ENCODE data around the gene KLF4. TPM values are rescaled to one million over a fixed set of nuclear protein-coding genes. Genes with fewer than 3 reads are reported as not detected.

The KLF4 gene
- total RNA-seq = 4.0 TPM
- under 1 TPM in 1 of 4 donors, not detected in 3; 0.11 TPM for polyA plus RNA-seq

GRCh38 chr9:107489687-107490605 is at the start of gene KLF4:
Gene KLF4, minus strand, starts transcription at chr9:107489769. Its CDS starts 597 bp downstream, at chr9:107489172.
- peaks cover 0 to 21% (median 4%) of the 10 kb centered on the region in 4 donors for H3K4me1 Mint-ChIP-seq
- Histone ChIP-seq H3K36me3 (ENCODE audit: control insufficient read depth, insufficient read depth, low read length) (no peaks in the 10 kb centered on the region), H3K4me1 (ENCODE audit: control insufficient read depth, insufficient read depth, low read length, poor library complexity, severe bottlenecking) (peaks cover 15% of the 10 kb centered on the region), H3K4me3 (ENCODE audit: low read depth, low read length) (no peak within 1 kb of the TSS), H3K9me3 (ENCODE audit: control insufficient read depth in 2 of 2, low read length in 2 of 2) (no peaks in the 10 kb centered on the region), H3K27me3 (ENCODE audit: control insufficient read depth, insufficient read depth, low read length) (peaks cover 18% of the 10 kb centered on the region), H3K27ac (ENCODE audit: insufficient read depth, low read length, poor library complexity, severe bottlenecking) (no peak within 1 kb of the TSS)
- H3K27me3 Mint-ChIP-seq = peaks cover 37% of the 10 kb centered on the region
- H3K9me3 Mint-ChIP-seq = peaks cover 0 to 2% (median 0%) of the 10 kb centered on the region in 7 donors
- H3K27ac Mint-ChIP-seq = no peak within 1 kb of the TSS
- peak; percentile 57 for ATAC-seq (ENCODE audit: low read depth in 2 of 2)
- H3K4me3 Mint-ChIP-seq = peak within 1 kb of the TSS in 2 of 4 donors; percentile 63 to 70
- peak; percentile 18 to 76 (median 24) for DNase-seq
- no peaks in the 10 kb centered on the region for H3K36me3 Mint-ChIP-seq

- H3K36me3 ChIP-seq (ENCODE audit: control insufficient read depth, insufficient read depth, low read length) = no peaks in the 10 kb centered on the region
- H3K9me3 ChIP-seq (ENCODE audit: control insufficient read depth in 2 of 2, low read length in 2 of 2) = no peaks in the 10 kb centered on the region
- Mint-ChIP-seq H3K4me1 (no peaks in the 10 kb centered on the region), H3K4me3 (no peak overlapping the region), H3K27ac (no peak overlapping the region), H3K36me3 (no peaks in the 10 kb centered on the region), H3K27me3 (no peaks in the 10 kb centered on the region), H3K9me3 (no peaks in the 10 kb centered on the region)
- no peak for ATAC-seq (ENCODE audit: low read depth in 2 of 2)
- no peaks in the 10 kb centered on the region for H3K27me3 ChIP-seq (ENCODE audit: control insufficient read depth, insufficient read depth, low read length)
- H3K4me1 ChIP-seq (ENCODE audit: control insufficient read depth, insufficient read depth, low read length, poor library complexity, severe bottlenecking) = no peaks in the 10 kb centered on the region
- no peak for DNase-seq
- no peak overlapping the region for H3K27ac ChIP-seq (ENCODE audit: insufficient read depth, low read length, poor library complexity, severe bottlenecking)
- no peak overlapping the region for H3K4me3 ChIP-seq (ENCODE audit: low read depth, low read length)
Measured at GRCh38 chr9:107536462-107536861, 46.9 kb upstream of the KLF4 start.

- Mint-ChIP-seq H3K9me3 (no peaks in the 10 kb centered on the region), H3K27ac (no peak overlapping the region), H3K4me3 (no peak overlapping the region), H3K36me3 (no peaks in the 10 kb centered on the region), H3K27me3 (no peaks in the 10 kb centered on the region), H3K4me1 (no peaks in the 10 kb centered on the region)
- no peak for ATAC-seq (ENCODE audit: low read depth in 2 of 2)
- Histone ChIP-seq H3K36me3 (ENCODE audit: control insufficient read depth, insufficient read depth, low read length) (no peaks in the 10 kb centered on the region), H3K4me3 (ENCODE audit: low read depth, low read length) (no peak overlapping the region), H3K9me3 (ENCODE audit: control insufficient read depth in 2 of 2, low read length in 2 of 2) (no peaks in the 10 kb centered on the region), H3K4me1 (ENCODE audit: control insufficient read depth, insufficient read depth, low read length, poor library complexity, severe bottlenecking) (no peaks in the 10 kb centered on the region), H3K27me3 (ENCODE audit: control insufficient read depth, insufficient read depth, low read length) (no peaks in the 10 kb centered on the region), H3K27ac (ENCODE audit: insufficient read depth, low read length, poor library complexity, severe bottlenecking) (no peak overlapping the region)
- no peak for DNase-seq
Measured at GRCh38 chr9:107534510-107535078, 45.0 kb upstream of the KLF4 start.

- no peaks in the 10 kb centered on the region for H3K4me1 Mint-ChIP-seq
- Histone ChIP-seq H3K4me3 (ENCODE audit: low read depth, low read length) (no peak overlapping the region), H3K27me3 (ENCODE audit: control insufficient read depth, insufficient read depth, low read length) (no peaks in the 10 kb centered on the region), H3K4me1 (ENCODE audit: control insufficient read depth, insufficient read depth, low read length, poor library complexity, severe bottlenecking) (no peaks in the 10 kb centered on the region), H3K9me3 (ENCODE audit: control insufficient read depth in 2 of 2, low read length in 2 of 2) (no peaks in the 10 kb centered on the region), H3K36me3 (ENCODE audit: control insufficient read depth, insufficient read depth, low read length) (no peaks in the 10 kb centered on the region), H3K27ac (ENCODE audit: insufficient read depth, low read length, poor library complexity, severe bottlenecking) (no peak overlapping the region)
- no peak overlapping the region for H3K4me3 Mint-ChIP-seq
- peaks cover 0 to 4% (median 0%) of the 10 kb centered on the region in 7 donors for H3K9me3 Mint-ChIP-seq
- H3K27ac Mint-ChIP-seq = no peak overlapping the region
- no peak for ATAC-seq (ENCODE audit: low read depth in 2 of 2)
- H3K27me3 Mint-ChIP-seq = no peaks in the 10 kb centered on the region
- DNase-seq = no peak
- H3K36me3 Mint-ChIP-seq = no peaks in the 10 kb centered on the region
Measured at GRCh38 chr9:107530679-107531078, 41.1 kb upstream of the KLF4 start.

- no peaks in the 10 kb centered on the region for H3K36me3 ChIP-seq (ENCODE audit: control insufficient read depth, insufficient read depth, low read length)
- Mint-ChIP-seq H3K9me3 (peaks cover 0 to 4% (median 0%) of the 10 kb centered on the region in 7 donors), H3K27me3 (no peaks in the 10 kb centered on the region), H3K36me3 (no peaks in the 10 kb centered on the region), H3K4me3 (no peak overlapping the region), H3K27ac (no peak overlapping the region), H3K4me1 (no peaks in the 10 kb centered on the region)
- no peak overlapping the region for H3K4me3 ChIP-seq (ENCODE audit: low read depth, low read length)
- no peak overlapping the region for H3K27ac ChIP-seq (ENCODE audit: insufficient read depth, low read length, poor library complexity, severe bottlenecking)
- no peaks in the 10 kb centered on the region for H3K4me1 ChIP-seq (ENCODE audit: control insufficient read depth, insufficient read depth, low read length, poor library complexity, severe bottlenecking)
- no peak for ATAC-seq (ENCODE audit: low read depth in 2 of 2)
- no peak for DNase-seq
- no peaks in the 10 kb centered on the region for H3K27me3 ChIP-seq (ENCODE audit: control insufficient read depth, insufficient read depth, low read length)
- no peaks in the 10 kb centered on the region for H3K9me3 ChIP-seq (ENCODE audit: control insufficient read depth in 2 of 2, low read length in 2 of 2)
Measured at GRCh38 chr9:107528686-107529085, 39.1 kb upstream of the KLF4 start.

- no peak for ATAC-seq (ENCODE audit: low read depth in 2 of 2)
- no peaks in the 10 kb centered on the region for H3K27me3 Mint-ChIP-seq
Measured at GRCh38 chr9:107523539-107523938, 34.0 kb upstream of the KLF4 start.

GRCh38 chr9:107520186-107520585 is 30.6 kb upstream of the KLF4 start:
- no peaks in the 10 kb centered on the region for H3K27me3 ChIP-seq (ENCODE audit: control insufficient read depth, insufficient read depth, low read length)
- H3K27ac Mint-ChIP-seq = no peak overlapping the region
- no peaks in the 10 kb centered on the region for H3K4me1 ChIP-seq (ENCODE audit: control insufficient read depth, insufficient read depth, low read length, poor library complexity, severe bottlenecking)
- H3K4me3 ChIP-seq (ENCODE audit: low read depth, low read length) = no peak overlapping the region
- H3K27me3 Mint-ChIP-seq = no peaks in the 10 kb centered on the region
- peaks cover 0 to 5% (median 0%) of the 10 kb centered on the region in 7 donors for H3K9me3 Mint-ChIP-seq
- ATAC-seq (ENCODE audit: low read depth in 2 of 2) = no peak
- H3K4me3 Mint-ChIP-seq = no peak overlapping the region
- H3K4me1 Mint-ChIP-seq = no peaks in the 10 kb centered on the region
- no peak for DNase-seq
- no peaks in the 10 kb centered on the region for H3K36me3 ChIP-seq (ENCODE audit: control insufficient read depth, insufficient read depth, low read length)
- H3K9me3 ChIP-seq (ENCODE audit: control insufficient read depth in 2 of 2, low read length in 2 of 2) = no peaks in the 10 kb centered on the region
- H3K36me3 Mint-ChIP-seq = no peaks in the 10 kb centered on the region
- no peak overlapping the region for H3K27ac ChIP-seq (ENCODE audit: insufficient read depth, low read length, poor library complexity, severe bottlenecking)

More at GRCh38 chr9:107523539-107523938, 34.0 kb upstream of the KLF4 start:
- Histone ChIP-seq H3K4me3 (ENCODE audit: low read depth, low read length) (no peak overlapping the region), H3K36me3 (ENCODE audit: control insufficient read depth, insufficient read depth, low read length) (no peaks in the 10 kb centered on the region), H3K27ac (ENCODE audit: insufficient read depth, low read length, poor library complexity, severe bottlenecking) (no peak overlapping the region), H3K9me3 (ENCODE audit: control insufficient read depth in 2 of 2, low read length in 2 of 2) (no peaks in the 10 kb centered on the region), H3K27me3 (ENCODE audit: control insufficient read depth, insufficient read depth, low read length) (no peaks in the 10 kb centered on the region), H3K4me1 (ENCODE audit: control insufficient read depth, insufficient read depth, low read length, poor library complexity, severe bottlenecking) (no peaks in the 10 kb centered on the region)
- Mint-ChIP-seq H3K27ac (peak overlapping the region in 1 of 3 donors; percentile 75), H3K9me3 (peaks cover 0 to 5% (median 0%) of the 10 kb centered on the region in 7 donors), H3K36me3 (no peaks in the 10 kb centered on the region), H3K4me3 (no peak overlapping the region), H3K4me1 (no peaks in the 10 kb centered on the region)
- DNase-seq = no peak

All from CD4-positive, CD25-positive, alpha-beta regulatory T cell (primary cell).